MM.1S (cell line): Measurements from ENCODE around the gene B3GNT8.

Source experiments
- DNase-seq: peaks from one replicate; pipeline ENCODE4 v3.0.0-alpha.2; 2015
- H2AFZ ChIP-seq: fragments of 300-600 bp; sonication (generic); 2 replicates; pipeline ENCODE4 v1.6.0; 2016; ENCODE audit warnings: antibody characterized with exemption, low read length
- H3F3A ChIP-seq: fragments of 300-600 bp; sonication (generic); 2 replicates; pipeline ENCODE4 v1.6.1; 2016; ENCODE audit warnings: mild to moderate bottlenecking, antibody characterized with exemption, low read length, moderate library complexity, mixed read lengths; ENCODE audit not compliant: insufficient read depth
- H3K27ac ChIP-seq: fragments of 300-600 bp; sonication (generic); 2 replicates; pipeline ENCODE4 v1.5.1; 2016; ENCODE audit warnings: mild to moderate bottlenecking, low read length
- H3K27me3 ChIP-seq: fragments of 300-600 bp; sonication (generic); replicated peaks from 2 replicates; pipeline ENCODE4 v1.6.0; 2016; ENCODE audit warnings: low read length; ENCODE audit not compliant: insufficient read depth
- H3K36me3 ChIP-seq: fragments of 300-600 bp; sonication (generic); replicated peaks from 2 replicates; pipeline ENCODE4 v1.6.1; 2016; ENCODE audit warnings: mild to moderate bottlenecking, low read length, mixed read lengths; ENCODE audit not compliant: insufficient read depth
- H3K4me1 ChIP-seq: fragments of 300-600 bp; sonication (generic); 2 replicates; pipeline ENCODE4 v1.6.1; 2016; ENCODE audit warnings: low read length, mixed read lengths
- H3K4me2 ChIP-seq: fragments of 300-600 bp; sonication (generic); 2 replicates; pipeline ENCODE4 v1.6.0; 2016; ENCODE audit warnings: low read depth, low read length
- H3K4me3 ChIP-seq: fragments of 300-600 bp; sonication (generic); 2 replicates; pipeline ENCODE4 v1.5.1; 2016; ENCODE audit warnings: low read length, mixed read lengths
- H3K79me2 ChIP-seq: fragments of 300-600 bp; sonication (generic); 2 replicates; pipeline ENCODE4 v1.6.1; 2016; ENCODE audit warnings: mixed run types, low read length, mixed read lengths
- H3K9ac ChIP-seq: fragments of 300-600 bp; sonication (generic); 2 replicates; pipeline ENCODE4 v1.6.1; 2016; ENCODE audit warnings: low read length, mixed read lengths
- H3K9me2 ChIP-seq: fragments of 300-600 bp; sonication (generic); replicated peaks from 2 replicates; pipeline ENCODE4 v1.6.1; 2016; ENCODE audit warnings: mild to moderate bottlenecking, low read length, mixed read lengths; ENCODE audit not compliant: insufficient read depth
- H3K9me3 ChIP-seq: fragments of 300-600 bp; sonication (generic); replicated peaks from 2 replicates; pipeline ENCODE4 v1.6.1; 2016; ENCODE audit warnings: mild to moderate bottlenecking, low read length, mixed read lengths; ENCODE audit not compliant: insufficient read depth
- H4K20me1 ChIP-seq: fragments of 300-600 bp; sonication (generic); 2 replicates; pipeline ENCODE4 v1.6.1; 2016; ENCODE audit warnings: mild to moderate bottlenecking, low read length, moderate library complexity, mixed read lengths; ENCODE audit not compliant: insufficient read depth
- EZH2 ChIP-seq: fragments of 300-600 bp; sonication (generic); optimal IDR thresholded peaks from 2 replicates; pipeline ENCODE3; 2017; ENCODE audit warnings: low read depth, mild to moderate bottlenecking, antibody characterized with exemption, low read length, mixed read lengths
- EZH2phosphoT487 ChIP-seq: fragments of 300-600 bp; sonication (generic); IDR thresholded peaks from 2 replicates; pipeline ENCODE4 v1.6.1; 2018; ENCODE audit warnings: antibody characterized with exemption, low read length
- TF ChIP-seq, protein P1 (sequence below): fragments of 300-600 bp; sonication (generic); IDR thresholded peaks from 2 replicates; pipeline ENCODE4 v1.5.1; 2016; ENCODE audit warnings: antibody characterized with exemption, low read length, mixed read lengths

Gene B3GNT8

DNA sequence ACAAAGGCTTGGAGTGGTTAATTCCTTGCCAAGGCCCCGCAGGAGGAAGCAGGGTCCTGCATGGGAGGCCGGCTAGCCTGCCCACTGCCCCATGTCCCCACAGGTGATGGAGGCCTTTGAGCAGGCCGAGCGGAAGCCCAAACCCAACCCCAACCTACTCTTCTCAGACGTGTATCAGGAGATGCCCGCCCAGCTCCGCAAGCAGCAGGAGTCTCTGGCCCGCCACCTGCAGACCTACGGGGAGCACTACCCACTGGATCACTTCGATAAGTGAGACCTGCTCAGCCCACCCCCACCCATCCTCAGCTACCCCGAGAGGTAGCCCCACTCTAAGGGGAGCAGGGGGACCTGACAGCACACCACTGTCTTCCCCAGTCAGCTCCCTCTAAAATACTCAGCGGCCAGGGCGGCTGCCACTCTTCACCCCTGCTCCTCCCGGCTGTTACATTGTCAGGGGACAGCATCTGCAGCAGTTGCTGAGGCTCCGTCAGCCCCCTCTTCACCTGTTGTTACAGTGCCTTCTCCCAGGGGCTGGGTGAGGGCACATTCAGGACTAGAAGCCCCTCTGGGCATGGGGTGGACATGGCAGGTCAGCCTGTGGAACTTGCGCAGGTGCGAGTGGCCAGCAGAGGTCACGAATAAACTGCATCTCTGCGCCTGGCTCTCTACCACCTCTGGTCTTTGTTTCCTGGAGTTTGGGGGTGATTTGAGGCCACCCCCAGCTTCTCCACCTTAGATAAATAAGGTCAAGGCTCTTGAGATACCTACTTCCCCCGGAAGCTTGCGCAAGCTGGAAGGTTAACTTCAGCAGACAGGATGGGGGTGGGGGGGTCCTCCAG lies 2.6 kb downstream of the B3GNT8 start:
- no peak overlapping the region for H3K9ac ChIP-seq
- H2AFZ ChIP-seq, result no peak overlapping the region
- TF ChIP-seq EZH2phosphoT487, result no peak
- TF ChIP-seq, protein P1, sequence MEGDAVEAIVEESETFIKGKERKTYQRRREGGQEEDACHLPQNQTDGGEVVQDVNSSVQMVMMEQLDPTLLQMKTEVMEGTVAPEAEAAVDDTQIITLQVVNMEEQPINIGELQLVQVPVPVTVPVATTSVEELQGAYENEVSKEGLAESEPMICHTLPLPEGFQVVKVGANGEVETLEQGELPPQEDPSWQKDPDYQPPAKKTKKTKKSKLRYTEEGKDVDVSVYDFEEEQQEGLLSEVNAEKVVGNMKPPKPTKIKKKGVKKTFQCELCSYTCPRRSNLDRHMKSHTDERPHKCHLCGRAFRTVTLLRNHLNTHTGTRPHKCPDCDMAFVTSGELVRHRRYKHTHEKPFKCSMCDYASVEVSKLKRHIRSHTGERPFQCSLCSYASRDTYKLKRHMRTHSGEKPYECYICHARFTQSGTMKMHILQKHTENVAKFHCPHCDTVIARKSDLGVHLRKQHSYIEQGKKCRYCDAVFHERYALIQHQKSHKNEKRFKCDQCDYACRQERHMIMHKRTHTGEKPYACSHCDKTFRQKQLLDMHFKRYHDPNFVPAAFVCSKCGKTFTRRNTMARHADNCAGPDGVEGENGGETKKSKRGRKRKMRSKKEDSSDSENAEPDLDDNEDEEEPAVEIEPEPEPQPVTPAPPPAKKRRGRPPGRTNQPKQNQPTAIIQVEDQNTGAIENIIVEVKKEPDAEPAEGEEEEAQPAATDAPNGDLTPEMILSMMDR, result no peak
- no peak for TF ChIP-seq EZH2
- no peak overlapping the region for H3K4me2 ChIP-seq
- no peaks in the 10 kb centered on the region for H3F3A ChIP-seq
- H3K27me3 ChIP-seq, result no peaks in the 10 kb centered on the region
- no peaks in the 10 kb centered on the region for H4K20me1 ChIP-seq
- no peaks in the 10 kb centered on the region for H3K36me3 ChIP-seq
- H3K4me3 ChIP-seq, result no peak overlapping the region
- DNase-seq, result no peak
- H3K9me3 ChIP-seq, result no peaks in the 10 kb centered on the region
- H3K79me2 ChIP-seq, result no peaks in the 10 kb centered on the region
- no peak overlapping the region for H3K27ac ChIP-seq
- H3K9me2 ChIP-seq, result no peaks in the 10 kb centered on the region
- no peaks in the 10 kb centered on the region for H3K4me1 ChIP-seq

DNA sequence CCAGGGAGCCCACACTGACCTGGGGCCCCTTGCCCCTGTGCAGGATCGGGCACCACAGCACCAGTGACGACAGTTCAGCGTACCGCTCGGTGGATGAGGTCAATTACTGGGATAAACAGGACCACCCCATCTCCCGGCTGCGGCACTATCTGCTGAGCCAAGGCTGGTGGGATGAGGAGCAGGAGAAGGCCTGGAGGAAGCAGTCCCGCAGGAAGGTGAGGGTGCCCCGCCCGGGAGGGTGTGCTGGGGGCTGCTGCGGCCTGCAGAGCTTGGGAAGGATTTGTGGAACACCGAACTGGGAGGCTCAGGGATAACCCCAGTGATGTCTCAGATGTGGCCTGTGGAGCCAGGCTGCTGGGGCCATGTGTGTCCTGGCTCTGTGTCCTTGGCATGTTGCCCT lies 4.2 kb downstream of the B3GNT8 start:
- no peak overlapping the region for H3K4me2 ChIP-seq
- H4K20me1 ChIP-seq, result no peaks in the 10 kb centered on the region
- H2AFZ ChIP-seq, result no peak overlapping the region
- no peaks in the 10 kb centered on the region for H3F3A ChIP-seq
- H3K4me1 ChIP-seq, result no peaks in the 10 kb centered on the region
- H3K9ac ChIP-seq, result no peak overlapping the region
- no peak for DNase-seq
- no peak overlapping the region for H3K4me3 ChIP-seq
- no peaks in the 10 kb centered on the region for H3K9me3 ChIP-seq
- H3K36me3 ChIP-seq, result no peaks in the 10 kb centered on the region
- H3K27me3 ChIP-seq, result no peaks in the 10 kb centered on the region
- no peaks in the 10 kb centered on the region for H3K9me2 ChIP-seq
- H3K79me2 ChIP-seq, result no peaks in the 10 kb centered on the region
- TF ChIP-seq EZH2, result no peak
- TF ChIP-seq EZH2phosphoT487, result no peak
- TF ChIP-seq, protein P1, result no peak
- H3K27ac ChIP-seq, result no peak overlapping the region

DNA sequence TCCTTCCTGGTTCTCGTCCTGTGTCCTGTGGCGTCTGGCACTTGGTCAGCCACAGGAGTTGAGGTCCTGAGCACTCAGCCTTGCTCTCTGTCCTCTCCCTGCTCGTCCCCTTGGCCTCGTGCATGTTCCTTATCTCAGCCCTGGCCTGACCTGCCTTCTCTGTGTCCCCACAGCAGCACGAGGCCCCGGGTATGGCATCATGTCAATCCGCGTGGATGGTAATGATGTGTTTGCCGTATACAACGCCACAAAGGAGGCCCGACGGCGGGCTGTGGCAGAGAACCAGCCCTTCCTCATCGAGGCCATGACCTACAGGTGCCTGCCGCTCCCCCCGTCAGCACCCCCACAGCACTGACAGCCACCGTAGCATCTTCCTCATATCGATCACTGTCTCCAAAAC lies 4.7 kb downstream of the B3GNT8 start:
- TF ChIP-seq EZH2 (no peak), EZH2phosphoT487 (no peak)
- TF ChIP-seq, protein P1, result no peak
- H3K4me1 ChIP-seq, result no peaks in the 10 kb centered on the region
- no peak for DNase-seq

More for the DNA sequence above, 4.7 kb downstream of the B3GNT8 start:
- H3K9ac ChIP-seq, result no peak overlapping the region
- no peaks in the 10 kb centered on the region for H3K36me3 ChIP-seq
- H3F3A ChIP-seq, result no peaks in the 10 kb centered on the region
- H3K4me3 ChIP-seq, result no peak overlapping the region
- no peaks in the 10 kb centered on the region for H3K9me2 ChIP-seq
- H4K20me1 ChIP-seq, result no peaks in the 10 kb centered on the region
- no peak overlapping the region for H2AFZ ChIP-seq
- H3K4me2 ChIP-seq, result no peak overlapping the region
- no peaks in the 10 kb centered on the region for H3K27me3 ChIP-seq
- H3K27ac ChIP-seq, result no peak overlapping the region
- no peaks in the 10 kb centered on the region for H3K9me3 ChIP-seq
- H3K79me2 ChIP-seq, result no peaks in the 10 kb centered on the region
